Measurements from ENCODE around the gene SRSF3.
A peak's percentile ranks its signal among the peaks of the same experiment; 100 is the strongest.

Gene SRSF3

GRCh38 chr6:36622901-36623546, 28.9 kb downstream of the SRSF3 start:
- no peak for DNase-seq (ENCODE audit: low read depth, low spot score)

DNA sequence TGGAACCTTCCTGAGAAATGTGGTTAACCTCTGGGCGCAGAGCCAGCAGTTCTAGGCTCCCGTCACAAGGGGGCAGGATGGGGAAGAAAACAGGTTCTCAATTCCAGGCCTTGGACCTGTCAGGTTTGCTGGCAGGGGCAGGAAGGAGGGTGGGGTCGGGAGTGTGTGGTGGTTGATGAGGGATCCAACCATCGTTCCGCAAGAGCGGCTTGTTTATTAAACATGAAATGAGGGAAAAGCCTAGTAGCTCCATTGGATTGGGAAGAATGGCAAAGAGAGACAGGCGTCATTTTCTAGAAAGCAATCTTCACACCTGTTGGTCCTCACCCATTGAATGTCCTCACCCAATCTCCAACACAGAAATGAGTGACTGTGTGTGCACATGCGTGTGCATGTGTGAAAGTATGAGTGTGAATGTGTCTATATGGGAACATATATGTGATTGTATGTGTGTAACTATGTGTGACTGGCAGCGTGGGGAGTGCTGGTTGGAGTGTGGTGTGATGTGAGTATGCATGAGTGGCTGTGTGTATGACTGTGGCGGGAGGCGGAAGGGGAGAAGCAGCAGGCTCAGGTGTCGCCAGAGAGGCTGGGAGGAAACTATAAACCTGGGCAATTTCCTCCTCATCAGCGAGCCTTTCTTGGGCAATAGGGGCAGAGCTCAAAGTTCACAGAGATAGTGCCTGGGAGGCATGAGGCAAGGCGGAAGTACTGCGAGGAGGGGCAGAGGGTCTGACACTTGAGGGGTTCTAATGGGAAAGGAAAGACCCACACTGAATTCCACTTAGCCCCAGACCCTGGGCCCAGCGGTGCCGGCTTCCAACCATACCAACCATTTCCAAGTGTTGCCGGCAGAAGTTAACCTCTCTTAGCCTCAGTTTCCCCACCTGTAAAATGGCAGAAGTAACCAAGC, 29.6 kb downstream of the SRSF3 start:
- peak; percentile 95 for DNase-seq (ENCODE audit: low read depth, low spot score)

GRCh38 chr6:36624461-36625157, 30.4 kb downstream of the SRSF3 start:
- no peak for DNase-seq (ENCODE audit: low read depth, low spot score)

GRCh38 chr6:36625158-36625919, 31.2 kb downstream of the SRSF3 start:
- DNase-seq (ENCODE audit: low read depth, low spot score), result peak; percentile 80

DNA sequence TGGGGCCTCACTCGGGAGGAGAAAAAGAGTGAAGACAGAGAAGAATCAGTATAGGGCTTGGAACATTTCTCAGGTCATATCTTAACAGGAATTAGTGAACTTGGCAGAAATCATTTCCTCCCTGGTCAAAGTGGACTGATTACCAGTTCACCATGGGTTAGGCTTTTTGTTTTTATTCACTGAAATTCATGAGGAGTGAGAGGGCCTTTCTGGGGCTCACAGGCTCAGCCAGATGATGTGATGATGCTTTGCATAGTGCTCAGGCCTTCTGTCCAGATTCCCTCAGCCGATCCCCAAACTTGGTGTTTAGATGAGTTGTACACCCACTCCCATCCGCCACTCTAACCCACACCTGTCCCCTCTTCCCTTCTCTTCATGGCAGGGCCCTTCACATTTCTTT, 32.5 kb downstream of the SRSF3 start:
- DNase-seq (ENCODE audit: low read depth, low spot score), result no peak

GRCh38 chr6:36627141-36627540, 33.0 kb downstream of the SRSF3 start:
- no peak for DNase-seq (ENCODE audit: low read depth, low spot score)

GRCh38 chr6:36627801-36628246, 33.7 kb downstream of the SRSF3 start:
- DNase-seq (ENCODE audit: low read depth, low spot score), result peak; percentile 89

GRCh38 chr6:36629784-36630183, 35.6 kb downstream of the SRSF3 start:
- no peak for DNase-seq (ENCODE audit: low read depth, low spot score)

- DNase-seq (ENCODE audit: low read depth, low spot score), result peak; percentile 38
Measured at GRCh38 chr6:36631326-36632011, 37.3 kb downstream of the SRSF3 start.

DNA sequence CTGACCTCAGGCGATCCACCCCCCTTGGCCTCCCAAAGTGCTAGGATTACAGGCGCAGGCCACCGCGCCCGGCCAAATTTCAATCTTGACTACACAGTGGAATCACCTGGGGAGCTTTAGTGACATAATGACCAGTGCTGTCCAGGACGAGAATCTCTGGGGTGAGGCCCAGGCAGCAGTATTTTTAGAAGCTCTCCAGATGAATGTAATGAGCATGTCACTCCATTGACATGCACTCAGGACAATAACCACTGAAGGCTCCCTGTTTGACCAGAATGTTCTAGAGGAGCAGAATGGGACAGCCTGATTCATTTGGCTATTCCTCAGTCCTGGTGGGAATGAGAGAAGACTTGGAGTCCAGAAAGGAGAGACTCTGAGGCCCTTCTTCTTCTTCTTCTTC, 39.2 kb downstream of the SRSF3 start:
- DNase-seq (ENCODE audit: low read depth, low spot score), result no peak

- DNase-seq (ENCODE audit: low read depth, low spot score), result peak; percentile 96
Measured at GRCh38 chr6:36633915-36634314, 39.8 kb downstream of the SRSF3 start.

DNA sequence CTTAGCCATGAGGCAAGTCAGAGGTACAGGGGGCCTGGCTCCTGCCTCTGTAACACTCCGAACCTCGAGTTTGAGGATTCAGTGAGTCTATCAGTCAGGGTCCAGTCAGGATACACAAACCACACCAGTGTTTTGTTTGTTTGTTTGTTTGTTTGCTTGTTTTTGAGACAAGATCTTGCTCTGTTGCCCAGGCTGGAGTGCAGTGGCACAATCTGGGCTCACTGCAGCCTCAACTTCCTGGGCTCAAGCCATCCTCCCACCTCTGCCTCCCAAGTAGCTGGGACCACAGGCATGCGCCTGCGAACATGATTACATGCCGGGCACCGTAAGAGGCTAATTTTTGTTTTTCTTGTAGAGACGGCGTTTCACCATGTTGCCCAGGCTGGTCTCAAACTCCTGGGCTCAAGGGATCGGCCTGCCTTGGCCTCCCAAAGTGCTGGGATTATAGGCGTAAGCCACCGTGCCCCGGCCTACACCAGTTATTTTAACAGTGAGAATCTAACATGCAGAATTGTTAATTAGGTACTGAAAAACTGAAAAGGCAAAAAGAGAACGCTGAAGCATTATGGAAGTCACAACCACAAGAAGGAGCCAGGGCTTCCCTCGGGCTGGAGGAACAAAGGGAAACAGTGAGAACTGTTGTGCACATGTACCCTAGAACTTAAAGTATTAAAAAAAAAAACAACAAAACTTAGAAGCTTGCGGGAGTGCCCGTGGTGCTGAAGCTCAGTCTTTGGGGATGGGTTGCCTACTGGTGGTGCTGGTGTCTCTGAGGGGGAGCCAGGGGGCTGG, 40.4 kb downstream of the SRSF3 start:
- peak; percentile 28 for DNase-seq (ENCODE audit: low read depth, low spot score)

DNA sequence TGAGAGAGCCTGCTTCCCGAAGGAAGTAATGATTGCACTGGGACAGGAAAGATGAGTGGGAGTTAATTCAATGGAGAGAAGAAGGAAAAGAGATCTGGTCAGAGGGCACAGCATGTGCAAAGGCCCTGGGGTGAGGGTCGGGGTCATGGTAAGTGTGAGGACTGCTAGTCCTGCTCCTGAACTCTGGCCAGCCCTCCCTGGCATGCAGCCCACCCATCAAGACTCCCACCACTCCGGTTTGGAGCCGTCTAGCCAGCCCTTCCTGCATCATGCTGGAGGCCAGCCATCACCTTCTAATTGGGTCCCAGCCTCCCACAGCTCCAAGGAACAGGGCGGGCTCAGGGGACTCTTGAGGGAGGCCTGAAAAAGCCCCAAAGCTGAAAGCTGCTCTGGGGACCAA, 42.1 kb downstream of the SRSF3 start:
- DNase-seq (ENCODE audit: low read depth, low spot score), result no peak

DNA sequence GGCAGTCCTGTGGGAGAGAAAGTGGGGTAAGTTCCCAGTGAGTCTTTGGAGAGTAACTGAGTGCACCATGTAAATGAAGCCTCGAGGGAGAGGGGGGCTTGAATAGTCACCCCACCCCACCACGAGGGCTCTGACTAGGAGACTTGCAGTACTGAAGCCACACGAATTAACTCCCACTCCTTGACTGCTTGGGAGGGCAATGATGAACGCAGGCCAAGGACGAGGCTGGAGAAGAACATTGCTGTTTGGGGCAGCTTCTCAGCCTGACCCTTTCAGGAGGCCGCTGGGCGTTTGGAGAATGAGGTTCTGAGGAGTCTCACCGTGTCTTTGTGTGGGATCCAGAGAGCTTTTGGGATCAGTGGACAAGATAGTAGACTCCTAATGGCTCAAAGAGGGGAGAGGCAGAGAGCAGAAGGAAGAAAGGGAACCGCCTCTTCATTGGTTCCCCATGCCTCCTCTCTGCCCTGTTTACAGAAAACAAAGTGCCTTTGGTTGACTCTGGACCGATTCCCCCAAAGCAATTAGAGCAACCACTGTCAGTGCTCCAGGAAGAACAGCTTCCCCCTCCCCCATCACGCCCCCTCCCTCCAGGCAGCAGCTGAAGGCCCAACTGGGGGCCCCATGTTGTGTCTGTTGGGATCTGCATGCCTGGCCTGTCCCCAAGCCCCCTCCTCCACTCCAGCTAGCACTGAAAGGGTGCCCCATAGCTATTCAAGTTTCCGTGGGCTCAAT, 42.7 kb downstream of the SRSF3 start:
- DNase-seq (ENCODE audit: low read depth, low spot score), result no peak

- DNase-seq (ENCODE audit: low read depth, low spot score), result no peak
Measured at GRCh38 chr6:36638579-36638978, 44.4 kb downstream of the SRSF3 start.

GRCh38 chr6:36639171-36639808, 45.1 kb downstream of the SRSF3 start:
- DNase-seq (ENCODE audit: low read depth, low spot score), result peak; percentile 29

GRCh38 chr6:36641543-36641942, 47.4 kb downstream of the SRSF3 start:
- DNase-seq (ENCODE audit: low read depth, low spot score), result no peak

DNA sequence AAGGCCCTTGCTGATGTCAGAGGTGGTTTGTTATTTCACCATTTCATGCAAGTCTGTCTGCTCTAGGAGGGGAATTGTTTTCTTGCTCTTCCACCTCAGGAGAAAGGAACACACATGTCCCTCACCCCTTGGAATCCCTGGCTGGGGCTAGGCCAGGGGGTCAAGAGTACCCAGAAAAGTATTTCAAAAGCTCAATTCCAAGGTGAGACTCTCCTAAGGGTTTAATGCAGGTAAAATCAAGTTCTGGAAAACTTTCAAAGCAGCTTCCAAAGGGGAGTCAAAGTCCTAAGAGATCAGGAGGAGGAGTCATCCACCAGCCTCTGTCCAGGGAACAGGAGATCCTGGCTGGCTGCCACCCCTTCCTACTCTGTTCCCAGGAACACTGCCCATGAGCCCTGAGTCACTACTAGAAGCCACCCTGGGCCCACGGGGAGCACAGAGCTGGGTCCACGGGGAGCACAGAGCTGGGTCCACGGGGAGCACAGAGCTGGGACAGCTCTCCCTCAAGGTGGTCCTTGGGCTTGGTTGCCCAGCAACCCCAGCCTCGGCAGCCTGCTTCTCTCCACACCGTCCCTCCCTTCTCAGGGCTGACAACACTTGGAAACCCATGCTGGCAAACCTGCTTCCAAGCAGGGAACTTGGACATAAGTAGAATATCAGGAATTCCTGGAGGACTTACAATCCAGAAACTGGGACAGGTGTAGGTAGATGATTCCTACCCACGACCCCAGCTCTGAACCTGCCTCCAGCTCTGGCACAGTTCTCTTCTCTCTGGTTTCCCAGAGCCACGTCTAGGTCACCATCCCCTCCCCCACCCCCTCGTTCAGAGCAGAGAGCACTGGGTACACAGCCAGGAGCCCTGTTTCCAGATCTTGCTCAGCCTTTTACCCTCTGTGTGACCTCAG, 49.0 kb downstream of the SRSF3 start:
- peak; percentile 87 for DNase-seq (ENCODE audit: low read depth, low spot score)
